ES-I3 (cell line): ENCODE results near the gene RYR2.
"Not testable (repeated sequence)": the region's sequence is repeated elsewhere in the genome, so short reads cannot be mapped to it uniquely, and the experiment has no call there.

Experiments
- H3K36me3 ChIP-seq: 2 replicates; pipeline ENCODE4 v1.6.1; 2013; ENCODE audit warnings: mild to moderate bottlenecking, low read length, control low read depth, moderate library complexity; ENCODE audit not compliant: insufficient read depth
- H3K4me1 ChIP-seq: 2 replicates; pipeline ENCODE4 v1.6.1; 2013; ENCODE audit warnings: mild to moderate bottlenecking, control low read depth, low read length; ENCODE audit not compliant: insufficient read depth
- H3K9ac ChIP-seq: 2 replicates; pipeline ENCODE4 v1.6.1; 2013; ENCODE audit warnings: low read depth, mild to moderate bottlenecking, low read length, moderate library complexity
- H3K9me3 ChIP-seq: 2 replicates; pipeline ENCODE4 v1.6.1; 2013; ENCODE audit warnings: mild to moderate bottlenecking, low read length, moderate library complexity; ENCODE audit not compliant: control insufficient read depth, insufficient read depth

Gene RYR2

GRCh38 chr1:237838320-237838719 lies 796.3 kb downstream of the RYR2 start:
- H3K9me3 ChIP-seq, result no peaks in the 10 kb centered on the region
- no peaks in the 10 kb centered on the region for H3K36me3 ChIP-seq
- no peak overlapping the region for H3K9ac ChIP-seq
- H3K4me1 ChIP-seq, result peaks cover 11% of the 10 kb centered on the region; the same call in 1 of the 2 replicates

GRCh38 chr1:237838904-237839534 lies 797.0 kb downstream of the RYR2 start:
- Histone ChIP-seq H3K36me3 (no peaks in the 10 kb centered on the region), H3K9ac (no peak overlapping the region), H3K4me1 (peaks cover 11% of the 10 kb centered on the region; the same call in 1 of the 2 replicates), H3K9me3 (no peaks in the 10 kb centered on the region)

- no peaks in the 10 kb centered on the region for H3K36me3 ChIP-seq
- H3K9ac ChIP-seq, result no peak overlapping the region
- H3K4me1 ChIP-seq, result no peaks in the 10 kb centered on the region
- no peaks in the 10 kb centered on the region for H3K9me3 ChIP-seq
Measured at GRCh38 chr1:237841485-237841884, 799.5 kb downstream of the RYR2 start.

GRCh38 chr1:237843516-237843915 lies 801.5 kb downstream of the RYR2 start:
- not testable (repeated sequence) for H3K4me1 ChIP-seq, H3K9ac ChIP-seq, H3K36me3 ChIP-seq, H3K9me3 ChIP-seq

- Histone ChIP-seq H3K9me3 (no peaks in the 10 kb centered on the region), H3K9ac (no peak overlapping the region), H3K36me3 (no peaks in the 10 kb centered on the region), H3K4me1 (no peaks in the 10 kb centered on the region)
Measured at GRCh38 chr1:237851210-237851845, 809.3 kb downstream of the RYR2 start.

- no peaks in the 10 kb centered on the region for H3K36me3 ChIP-seq
- no peak overlapping the region for H3K9ac ChIP-seq
Measured at GRCh38 chr1:237852342-237852741, 810.4 kb downstream of the RYR2 start.

GRCh38 chr1:237857455-237857854 lies 815.5 kb downstream of the RYR2 start:
- no peaks in the 10 kb centered on the region for H3K9me3 ChIP-seq
- no peak overlapping the region for H3K9ac ChIP-seq
- no peaks in the 10 kb centered on the region for H3K36me3 ChIP-seq
- peaks cover 4% of the 10 kb centered on the region; the same call in 1 of the 2 replicates for H3K4me1 ChIP-seq

More at GRCh38 chr1:237852342-237852741, 810.4 kb downstream of the RYR2 start:
- Histone ChIP-seq H3K4me1 (no peaks in the 10 kb centered on the region), H3K9me3 (no peaks in the 10 kb centered on the region)

GRCh38 chr1:237858992-237859391 lies 817.0 kb downstream of the RYR2 start:
- Histone ChIP-seq H3K4me1 (peaks cover 4% of the 10 kb centered on the region; the same call in 1 of the 2 replicates), H3K9ac (no peak overlapping the region), H3K9me3 (no peaks in the 10 kb centered on the region), H3K36me3 (no peaks in the 10 kb centered on the region)

- no peaks in the 10 kb centered on the region for H3K36me3 ChIP-seq
- no peaks in the 10 kb centered on the region for H3K9me3 ChIP-seq
- no peak overlapping the region for H3K9ac ChIP-seq
- H3K4me1 ChIP-seq, result peaks cover 6% of the 10 kb centered on the region
Measured at GRCh38 chr1:237861944-237862343, 820.0 kb downstream of the RYR2 start.

- Histone ChIP-seq H3K4me1 (peaks cover 14% of the 10 kb centered on the region), H3K9me3 (no peaks in the 10 kb centered on the region), H3K36me3 (no peaks in the 10 kb centered on the region), H3K9ac (no peak overlapping the region)
Measured at GRCh38 chr1:237863234-237863633, 821.2 kb downstream of the RYR2 start.

- no peaks in the 10 kb centered on the region for H3K9me3 ChIP-seq
- H3K36me3 ChIP-seq, result no peaks in the 10 kb centered on the region
- peaks cover 10% of the 10 kb centered on the region; the same call in 1 of the 2 replicates for H3K4me1 ChIP-seq
- no peak overlapping the region for H3K9ac ChIP-seq
Measured at GRCh38 chr1:237864338-237865244, 822.6 kb downstream of the RYR2 start.

GRCh38 chr1:237867380-237867888 lies 825.5 kb downstream of the RYR2 start:
- Histone ChIP-seq H3K9ac (no peak overlapping the region), H3K4me1 (peaks cover 10% of the 10 kb centered on the region; the same call in 1 of the 2 replicates), H3K9me3 (no peaks in the 10 kb centered on the region), H3K36me3 (no peaks in the 10 kb centered on the region)

GRCh38 chr1:237868817-237869600 lies 827.0 kb downstream of the RYR2 start:
- Histone ChIP-seq H3K9ac (no peak overlapping the region), H3K9me3 (no peaks in the 10 kb centered on the region), H3K4me1 (peaks cover 14% of the 10 kb centered on the region), H3K36me3 (no peaks in the 10 kb centered on the region)
